T-cell (primary cell): ENCODE results near the gene IQSEC1. TPM values are rescaled to one million over a fixed set of nuclear protein-coding genes. Genes with fewer than 3 reads are reported as not detected.
A peak's percentile ranks its signal among the peaks of the same experiment; 100 is the strongest.

ENCODE experiments used
- ATAC-seq, 4 experiments: fragments of 200-7000 bp in 3 of 4; fragments of 150-1000 bp in 1 of 4; cut with Tn5 transposase; replicated peaks in 1 of 4; 1 replicate in 3 of 4; 2 replicates in 1 of 4; pipeline ENCODE4 v1.10.0; 2021; ENCODE audit warnings: moderate library complexity in 3 of 4, mild to moderate bottlenecking in 2 of 4, moderate number of reproducible peaks in 1 of 4
- CTCF ChIA-PET, 2 donors: fragments of 300-600 bp; sonication (Branson Sonifier 250); formaldehyde crosslinking; loops; one replicate each; lab custom pipeline; 2022; ENCODE audit warnings: antibody characterized with exemption in 2 of 2; lab: Charles Lee
- POLR2A ChIA-PET, 2 donors: fragments of 300-600 bp; sonication (Branson Sonifier 250); formaldehyde crosslinking; loops; one replicate each; lab custom pipeline; 2022; ENCODE audit warnings: antibody characterized with exemption in 2 of 2; lab: Charles Lee
- DNase-seq, 35 experiments: peaks; one replicate each; pipeline versions ENCODE4 v3.0.0 to v3.0.0-alpha.2; 2013 to 2023
- H3K27ac ChIP-seq: one replicate; pipeline ENCODE4 v1.5.1; 2013; ENCODE audit warnings: low read length
- H3K27me3 ChIP-seq, 2 experiments: replicated peaks in 1 of 2; 1 replicate in 1 of 2; 2 replicates in 1 of 2; pipeline versions ENCODE4 v1.6.1 to v1.7.0; 2013; ENCODE audit warnings: low read length in 1 of 2, mixed read lengths in 1 of 2; ENCODE audit not compliant: control insufficient read depth in 2 of 2, insufficient read depth in 2 of 2; ENCODE audit errors: extremely low read depth in 1 of 2
- H3K36me3 ChIP-seq, 2 donors: 1 replicate in 1 of 2; 2 replicates in 1 of 2; pipeline versions ENCODE4 v1.6.1 to v1.7.0; 2013; ENCODE audit warnings: low read length in 1 of 2; ENCODE audit not compliant: control insufficient read depth in 2 of 2, insufficient read depth in 1 of 2; ENCODE audit errors: extremely low read depth in 1 of 2
- H3K4me1 ChIP-seq, 2 experiments: 1 replicate in 1 of 2; 2 replicates in 1 of 2; pipeline versions ENCODE4 v1.6.1 to v1.7.0; 2013; ENCODE audit warnings: low read length in 2 of 2, mixed read lengths in 1 of 2; ENCODE audit not compliant: insufficient read depth in 2 of 2, control insufficient read depth in 1 of 2; ENCODE audit errors: extremely low read depth in 1 of 2
- H3K4me3 ChIP-seq, 2 donors: 1 replicate in 1 of 2; 2 replicates in 1 of 2; pipeline versions ENCODE4 v1.5.1 to v1.7.0; 2013; ENCODE audit warnings: mild to moderate bottlenecking in 2 of 2, low read length in 1 of 2, moderate library complexity in 1 of 2; ENCODE audit not compliant: control insufficient read depth in 1 of 2; ENCODE audit errors: extremely low read depth in 1 of 2
- H3K9me3 ChIP-seq: 2 replicates; pipeline ENCODE4 v1.7.0; 2013
- H3K27ac Mint-ChIP-seq, 2 donors: one replicate each; pipeline ENCODE4 v1.8.0; 2020 to 2021; ENCODE audit warnings: mild to moderate bottlenecking in 2 of 2, mixed read lengths in 2 of 2
- H3K27me3 Mint-ChIP-seq, 2 donors: one replicate each; pipeline ENCODE4 v1.8.0; 2021 to 2022; ENCODE audit warnings: mixed read lengths in 2 of 2
- H3K36me3 Mint-ChIP-seq: one replicate; pipeline ENCODE4 v1.8.0; 2021; ENCODE audit warnings: mixed read lengths
- H3K4me1 Mint-ChIP-seq, 3 donors: one replicate each; pipeline ENCODE4 v1.8.0; 2020 to 2022; ENCODE audit warnings: mixed read lengths in 3 of 3, mild to moderate bottlenecking in 1 of 3
- H3K4me3 Mint-ChIP-seq, 3 donors: one replicate each; pipeline ENCODE4 v1.8.0; 2020 to 2022; ENCODE audit warnings: mild to moderate bottlenecking in 3 of 3, mixed read lengths in 3 of 3, moderate library complexity in 3 of 3
- H3K9me3 Mint-ChIP-seq, 3 donors: one replicate each; pipeline ENCODE4 v1.8.0; 2020 to 2022; ENCODE audit warnings: mixed read lengths in 3 of 3
- whole genome bisulfite sequencing: methylation state at CpG from one replicate; pipeline ENCODE4 v1.1.5; 2013; ENCODE audit warnings: missing lambda C conversion rate; ENCODE audit not compliant: insufficient coverage; 5-methylcytosine and 5-hydroxymethylcytosine counted together
- total RNA-seq, 35 experiments: library from RNA in 6 of 35; stranded (reverse) in 6 of 35; fragments of 120-200 nt in 1 of 35; gene quantifications; one replicate each; pipeline versions ENCODE4 v1.2.1 to v1.2.4 and lab custom pipeline; 2013 to 2026

Gene IQSEC1
- total RNA-seq, 5 donors from 2014 or later (not counting 1 experiment from before 2014, with no cell fraction given), result 73.7 to 113 (median 86.9) TPM

- ChIA-PET POLR2A (no interaction called here), CTCF (no interaction called here)
- ATAC-seq (no peak), DNase-seq (no peak)
- peaks cover 32 to 88% of the 10 kb centered on the region in 2 donors for H3K36me3 ChIP-seq
- Mint-ChIP-seq H3K27me3 (no peaks in the 10 kb centered on the region), H3K9me3 (no peaks in the 10 kb centered on the region), H3K4me1 (peaks cover 13 to 32% (median 32%) of the 10 kb centered on the region in 3 donors), H3K4me3 (no peak overlapping the region), H3K36me3 (peaks cover 14% of the 10 kb centered on the region), H3K27ac (no peak overlapping the region)
- H3K9me3 ChIP-seq, result no peaks in the 10 kb centered on the region
- H3K27me3 ChIP-seq, result no peaks in the 10 kb centered on the region
- peaks cover 0 to 38% of the 10 kb centered on the region in 2 experiments for H3K4me1 ChIP-seq
- no peak overlapping the region for H3K4me3 ChIP-seq
- H3K27ac ChIP-seq, result no peak overlapping the region
- WGBS, result 95% methylated on average over 10 of the region's 10 CpGs
Measured at GRCh38 chr3:12932347-12932746, 140.9 kb downstream of the IQSEC1 start.

- Histone ChIP-seq H3K9me3 (no peaks in the 10 kb centered on the region), H3K27ac (no peak overlapping the region), H3K36me3 (peaks cover 33 to 90% of the 10 kb centered on the region in 2 donors), H3K4me1 (peaks cover 0 to 43% of the 10 kb centered on the region in 2 experiments), H3K27me3 (no peaks in the 10 kb centered on the region), H3K4me3 (no peak overlapping the region)
- WGBS, result over 99% methylated on average over 11 of the region's 14 CpGs
- CTCF ChIA-PET, result no interaction called here
- POLR2A ChIA-PET, result no interaction called here
- no peak overlapping the region for H3K27ac Mint-ChIP-seq
- no peaks in the 10 kb centered on the region for H3K27me3 Mint-ChIP-seq
- peaks cover 13 to 34% (median 32%) of the 10 kb centered on the region in 3 donors for H3K4me1 Mint-ChIP-seq
- no peak for ATAC-seq
- peaks cover 14% of the 10 kb centered on the region for H3K36me3 Mint-ChIP-seq
- H3K4me3 Mint-ChIP-seq, result no peak overlapping the region
- DNase-seq, result no peak
- H3K9me3 Mint-ChIP-seq, result no peaks in the 10 kb centered on the region
Measured at GRCh38 chr3:12931273-12931905, 141.8 kb downstream of the IQSEC1 start.

GRCh38 chr3:12929801-12930200 lies 143.4 kb downstream of the IQSEC1 start:
- CTCF ChIA-PET, result no interaction called here
- ATAC-seq, result peak in 2 of 4 experiments; percentile 28 to 38
- Histone ChIP-seq H3K36me3 (peaks cover 36 to 89% of the 10 kb centered on the region in 2 donors), H3K27ac (no peak overlapping the region), H3K4me3 (no peak overlapping the region), H3K27me3 (no peaks in the 10 kb centered on the region), H3K9me3 (no peaks in the 10 kb centered on the region), H3K4me1 (peaks cover 0 to 50% of the 10 kb centered on the region in 2 experiments)
- Mint-ChIP-seq H3K4me1 (peaks cover 13 to 42% (median 36%) of the 10 kb centered on the region in 3 donors), H3K27me3 (no peaks in the 10 kb centered on the region), H3K4me3 (no peak overlapping the region), H3K36me3 (peaks cover 20% of the 10 kb centered on the region), H3K9me3 (no peaks in the 10 kb centered on the region), H3K27ac (peak overlapping the region; percentile 74 to 76)
- POLR2A ChIA-PET, result no interaction called here
- 71% methylated on average over 3 of the region's 6 CpGs for WGBS
- no peak for DNase-seq

- no peak for ATAC-seq
- H3K27ac ChIP-seq, result no peak overlapping the region
- H3K27ac Mint-ChIP-seq, result no peak overlapping the region
- no peak overlapping the region for H3K4me3 ChIP-seq
- H3K36me3 ChIP-seq, result peaks cover 29 to 90% of the 10 kb centered on the region in 2 donors
- no peaks in the 10 kb centered on the region for H3K27me3 Mint-ChIP-seq
- H3K4me1 Mint-ChIP-seq, result peaks cover 9 to 29% (median 23%) of the 10 kb centered on the region in 3 donors
- 97% methylated on average over 5 of the region's 7 CpGs for WGBS
- DNase-seq, result no peak
- no peak overlapping the region for H3K4me3 Mint-ChIP-seq
- peaks cover 2 to 42% of the 10 kb centered on the region in 2 experiments for H3K4me1 ChIP-seq
- no peaks in the 10 kb centered on the region for H3K9me3 Mint-ChIP-seq
- no peaks in the 10 kb centered on the region for H3K27me3 ChIP-seq
- ChIA-PET POLR2A (no interaction called here), CTCF (no interaction called here)
- peaks cover 26% of the 10 kb centered on the region for H3K36me3 Mint-ChIP-seq
- H3K9me3 ChIP-seq, result no peaks in the 10 kb centered on the region
Measured at GRCh38 chr3:12926660-12927059, 146.6 kb downstream of the IQSEC1 start.

- ATAC-seq (no peak), DNase-seq (no peak)
- H3K36me3 ChIP-seq, result peaks cover 38 to 91% of the 10 kb centered on the region in 2 donors
- peak overlapping the region in 1 of 2 donors; percentile 27 for H3K27ac Mint-ChIP-seq
- WGBS, result 93% methylated on average over 7 of the region's 7 CpGs
- H3K4me1 ChIP-seq, result peaks cover 2 to 33% of the 10 kb centered on the region in 2 experiments
- H3K4me1 Mint-ChIP-seq, result peaks cover 9 to 28% (median 18%) of the 10 kb centered on the region in 3 donors
- peaks cover 30% of the 10 kb centered on the region for H3K36me3 Mint-ChIP-seq
- no peak overlapping the region for H3K4me3 Mint-ChIP-seq
- H3K27me3 ChIP-seq, result no peaks in the 10 kb centered on the region
- no peak overlapping the region for H3K27ac ChIP-seq
- no peak overlapping the region for H3K4me3 ChIP-seq
- H3K9me3 Mint-ChIP-seq, result no peaks in the 10 kb centered on the region
- no peaks in the 10 kb centered on the region for H3K9me3 ChIP-seq
- no peaks in the 10 kb centered on the region for H3K27me3 Mint-ChIP-seq
- CTCF ChIA-PET, result no interaction called here
- POLR2A ChIA-PET, result no interaction called here
Measured at GRCh38 chr3:12925648-12926047, 147.6 kb downstream of the IQSEC1 start.

GRCh38 chr3:12924437-12924836 lies 148.8 kb downstream of the IQSEC1 start:
- peaks cover 30% of the 10 kb centered on the region for H3K36me3 Mint-ChIP-seq
- ChIA-PET CTCF (no interaction called here), POLR2A (interaction anchor here in 1 of 2 donors (0.6 kb wide), 1 partner anchor 21 kb away, joined by 3 read pairs; no protein-coding TSS in a partner anchor)
- peak overlapping the region; percentile 22 to 39 for H3K27ac Mint-ChIP-seq
- H3K27me3 Mint-ChIP-seq, result no peaks in the 10 kb centered on the region
- H3K9me3 ChIP-seq, result no peaks in the 10 kb centered on the region
- 82% methylated on average over 22 of the region's 22 CpGs for WGBS
- H3K9me3 Mint-ChIP-seq, result no peaks in the 10 kb centered on the region
- H3K4me3 Mint-ChIP-seq, result no peak overlapping the region
- peaks cover 3 to 24% (median 9%) of the 10 kb centered on the region in 3 donors for H3K4me1 Mint-ChIP-seq
- H3K4me3 ChIP-seq, result no peak overlapping the region
- peaks cover 36 to 91% of the 10 kb centered on the region in 2 donors for H3K36me3 ChIP-seq
- H3K4me1 ChIP-seq, result peaks cover 2 to 35% of the 10 kb centered on the region in 2 experiments
- no peak overlapping the region for H3K27ac ChIP-seq
- DNase-seq (peak in 8 of 35 experiments; percentile 8 to 19 (median 14)), ATAC-seq (no peak)
- no peaks in the 10 kb centered on the region for H3K27me3 ChIP-seq
